C4-2B (cell line): Measurements from ENCODE around the gene KIF7.

ENCODE experiments used
- ZFX ChIP-seq: fragments of 450-650 bp; IDR thresholded peaks from 2 replicates; pipeline ENCODE4 v1.6.1; 2017
- TF ChIP-seq, protein P1 (sequence below): fragments of 450-650 bp; conservative IDR thresholded peaks from 2 replicates; pipeline ENCODE4 v1.5.1; 2017; ENCODE audit warnings: mild to moderate bottlenecking

DNA sequence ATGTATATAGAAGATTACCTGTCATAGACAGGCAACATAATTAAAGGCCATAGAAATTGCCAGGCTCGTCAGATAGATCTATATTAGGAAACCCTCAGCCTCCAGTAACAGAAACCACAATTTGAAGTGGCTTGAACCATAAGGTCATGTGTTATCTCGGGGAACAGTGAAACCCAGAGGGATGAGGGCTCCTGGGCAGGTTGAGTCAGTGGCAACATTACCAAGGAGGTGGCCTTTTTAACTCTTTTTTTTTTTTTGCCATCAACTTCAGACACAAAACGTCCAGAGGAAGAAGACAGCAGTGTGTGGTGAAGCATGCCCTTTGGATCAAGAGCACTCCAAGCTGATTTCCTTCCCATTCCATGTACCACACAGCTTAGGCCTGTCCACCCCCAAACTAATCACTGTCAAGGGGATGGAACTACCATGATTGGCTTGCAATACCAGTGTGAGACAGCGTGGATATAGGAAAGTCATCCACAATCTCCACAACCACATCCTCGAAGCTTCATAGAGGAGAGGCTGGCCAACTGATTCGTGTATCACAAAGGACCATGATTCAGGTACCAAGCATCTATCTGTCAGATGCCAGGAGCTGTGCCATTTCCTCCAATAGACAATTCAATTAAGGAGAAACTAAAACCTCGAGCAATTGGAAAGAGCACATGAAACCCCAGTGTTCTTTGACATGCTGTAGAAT lies 999 bp upstream of the KIF7 start:
- TF ChIP-seq, protein P1, sequence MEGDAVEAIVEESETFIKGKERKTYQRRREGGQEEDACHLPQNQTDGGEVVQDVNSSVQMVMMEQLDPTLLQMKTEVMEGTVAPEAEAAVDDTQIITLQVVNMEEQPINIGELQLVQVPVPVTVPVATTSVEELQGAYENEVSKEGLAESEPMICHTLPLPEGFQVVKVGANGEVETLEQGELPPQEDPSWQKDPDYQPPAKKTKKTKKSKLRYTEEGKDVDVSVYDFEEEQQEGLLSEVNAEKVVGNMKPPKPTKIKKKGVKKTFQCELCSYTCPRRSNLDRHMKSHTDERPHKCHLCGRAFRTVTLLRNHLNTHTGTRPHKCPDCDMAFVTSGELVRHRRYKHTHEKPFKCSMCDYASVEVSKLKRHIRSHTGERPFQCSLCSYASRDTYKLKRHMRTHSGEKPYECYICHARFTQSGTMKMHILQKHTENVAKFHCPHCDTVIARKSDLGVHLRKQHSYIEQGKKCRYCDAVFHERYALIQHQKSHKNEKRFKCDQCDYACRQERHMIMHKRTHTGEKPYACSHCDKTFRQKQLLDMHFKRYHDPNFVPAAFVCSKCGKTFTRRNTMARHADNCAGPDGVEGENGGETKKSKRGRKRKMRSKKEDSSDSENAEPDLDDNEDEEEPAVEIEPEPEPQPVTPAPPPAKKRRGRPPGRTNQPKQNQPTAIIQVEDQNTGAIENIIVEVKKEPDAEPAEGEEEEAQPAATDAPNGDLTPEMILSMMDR: no peak
- TF ChIP-seq ZFX: no peak
